Subcutaneous abdominal adipose tissue (tissue), 5 donors: ENCODE data around the gene RLIM.

Source experiments
- H3K27ac ChIP-seq: one replicate; pipeline ENCODE4 v1.7.0; 2013; ENCODE audit warnings: low read depth, mild to moderate bottlenecking, inconsistent platforms, low read length, moderate library complexity
- H3K27me3 ChIP-seq, 5 donors: one replicate each; pipeline ENCODE4 v1.7.0; 2013; ENCODE audit warnings: low read length in 5 of 5, inconsistent platforms in 1 of 5; ENCODE audit not compliant: control insufficient read depth in 5 of 5, insufficient read depth in 4 of 5
- H3K36me3 ChIP-seq, 5 donors: one replicate each; pipeline ENCODE4 v1.7.0; 2013; ENCODE audit warnings: low read length in 5 of 5; ENCODE audit not compliant: control insufficient read depth in 5 of 5, insufficient read depth in 5 of 5
- H3K4me1 ChIP-seq, 5 donors: one replicate each; pipeline ENCODE4 v1.7.0; 2013; ENCODE audit warnings: low read length in 5 of 5, mild to moderate bottlenecking in 3 of 5, moderate library complexity in 1 of 5; ENCODE audit not compliant: control insufficient read depth in 5 of 5, insufficient read depth in 5 of 5
- H3K4me3 ChIP-seq, 5 donors: one replicate each; pipeline ENCODE4 v1.7.0; 2013; ENCODE audit warnings: low read length in 5 of 5, low read depth in 1 of 5
- H3K9ac ChIP-seq, 5 donors: one replicate each; pipeline ENCODE4 v1.7.0; 2013; ENCODE audit warnings: low read length in 5 of 5, mild to moderate bottlenecking in 4 of 5, moderate library complexity in 3 of 5
- H3K9me3 ChIP-seq, 5 donors: one replicate each; pipeline ENCODE4 v1.7.0; 2013; ENCODE audit warnings: low read length in 5 of 5; ENCODE audit not compliant: control insufficient read depth in 5 of 5
- donor health status: healthy.
- donor health status: healthy.
- donor health status: healthy.
- donor health status: healthy.
- donor health status: healthy.

Gene RLIM

GRCh38 chrX:74593593-74593992, 20.8 kb downstream of the RLIM start:
- H3K4me1 ChIP-seq = no peaks in the 10 kb centered on the region
- H3K9ac ChIP-seq = no peak overlapping the region
- H3K27ac ChIP-seq = no peak overlapping the region
- peaks cover 0 to 6% (median 0%) of the 10 kb centered on the region in 5 donors for H3K27me3 ChIP-seq
- H3K36me3 ChIP-seq = peaks cover 15 to 28% (median 20%) of the 10 kb centered on the region in 5 donors
- no peaks in the 10 kb centered on the region for H3K9me3 ChIP-seq
- H3K4me3 ChIP-seq = no peak overlapping the region

GRCh38 chrX:74585766-74586165, 28.7 kb downstream of the RLIM start:
- peaks cover 0 to 8% (median 3%) of the 10 kb centered on the region in 5 donors for H3K36me3 ChIP-seq
- H3K27ac ChIP-seq = no peak overlapping the region
- H3K4me3 ChIP-seq = no peak overlapping the region
- H3K4me1 ChIP-seq = no peaks in the 10 kb centered on the region
- H3K9ac ChIP-seq = no peak overlapping the region
- peaks cover 0 to 6% (median 0%) of the 10 kb centered on the region in 5 donors for H3K27me3 ChIP-seq
- H3K9me3 ChIP-seq = no peaks in the 10 kb centered on the region

- Histone ChIP-seq H3K4me1 (no peaks in the 10 kb centered on the region), H3K4me3 (no peak overlapping the region), H3K27ac (no peak overlapping the region), H3K9ac (no peak overlapping the region), H3K27me3 (peaks cover 0 to 13% (median 0%) of the 10 kb centered on the region in 5 donors), H3K36me3 (no peaks in the 10 kb centered on the region), H3K9me3 (no peaks in the 10 kb centered on the region)
Measured at GRCh38 chrX:74579597-74580198, 34.7 kb downstream of the RLIM start.

- Histone ChIP-seq H3K9me3 (no peaks in the 10 kb centered on the region), H3K4me3 (no peak overlapping the region), H3K9ac (no peak overlapping the region), H3K27me3 (peaks cover 0 to 12% (median 0%) of the 10 kb centered on the region in 5 donors), H3K4me1 (no peaks in the 10 kb centered on the region), H3K27ac (no peak overlapping the region), H3K36me3 (no peaks in the 10 kb centered on the region)
Measured at GRCh38 chrX:74578137-74578536, 36.3 kb downstream of the RLIM start.

GRCh38 chrX:74557378-74557777, 57.0 kb downstream of the RLIM start:
- Histone ChIP-seq H3K27me3 (peaks cover 3 to 11% (median 8%) of the 10 kb centered on the region in 5 donors), H3K27ac (no peak overlapping the region)

GRCh38 chrX:74551934-74552333, 62.5 kb downstream of the RLIM start:
- Histone ChIP-seq H3K4me1 (peaks cover 0 to 2% (median 0%) of the 10 kb centered on the region in 5 donors), H3K9me3 (peaks cover 0 to 2% (median 0%) of the 10 kb centered on the region in 5 donors), H3K27ac (no peak overlapping the region), H3K27me3 (peaks cover 0 to 9% (median 3%) of the 10 kb centered on the region in 5 donors), H3K36me3 (no peaks in the 10 kb centered on the region), H3K4me3 (no peak overlapping the region), H3K9ac (no peak overlapping the region)

More at GRCh38 chrX:74557378-74557777, 57.0 kb downstream of the RLIM start:
- no peaks in the 10 kb centered on the region for H3K4me1 ChIP-seq
- H3K9ac ChIP-seq = no peak overlapping the region
- no peaks in the 10 kb centered on the region for H3K9me3 ChIP-seq
- no peaks in the 10 kb centered on the region for H3K36me3 ChIP-seq
- no peak overlapping the region for H3K4me3 ChIP-seq

GRCh38 chrX:74550295-74550802, 64.1 kb downstream of the RLIM start:
- H3K4me3 ChIP-seq = peak overlapping the region in 3 of 5 donors; percentile 4 to 35 (median 25)
- H3K36me3 ChIP-seq = no peaks in the 10 kb centered on the region
- H3K9me3 ChIP-seq = peaks cover 0 to 5% (median 0%) of the 10 kb centered on the region in 5 donors
- peak overlapping the region in 1 of 5 donors; percentile 37 for H3K9ac ChIP-seq
- H3K4me1 ChIP-seq = peaks cover 0 to 2% (median 0%) of the 10 kb centered on the region in 5 donors
- peaks cover 0 to 18% (median 9%) of the 10 kb centered on the region in 5 donors for H3K27me3 ChIP-seq
- H3K27ac ChIP-seq = no peak overlapping the region

- H3K9me3 ChIP-seq = peaks cover 0 to 5% (median 0%) of the 10 kb centered on the region in 5 donors
- H3K4me1 ChIP-seq = peaks cover 0 to 2% (median 0%) of the 10 kb centered on the region in 5 donors
- no peak overlapping the region for H3K4me3 ChIP-seq
- H3K9ac ChIP-seq = no peak overlapping the region
- no peaks in the 10 kb centered on the region for H3K36me3 ChIP-seq
- H3K27me3 ChIP-seq = peaks cover 0 to 11% (median 10%) of the 10 kb centered on the region in 5 donors
- no peak overlapping the region for H3K27ac ChIP-seq
Measured at GRCh38 chrX:74546984-74547383, 67.4 kb downstream of the RLIM start.

- Histone ChIP-seq H3K27me3 (peaks cover 0 to 14% (median 10%) of the 10 kb centered on the region in 5 donors), H3K4me3 (no peak overlapping the region), H3K4me1 (peaks cover 0 to 2% (median 0%) of the 10 kb centered on the region in 5 donors), H3K9me3 (peaks cover 0 to 5% (median 0%) of the 10 kb centered on the region in 5 donors), H3K9ac (no peak overlapping the region), H3K36me3 (no peaks in the 10 kb centered on the region), H3K27ac (no peak overlapping the region)
Measured at GRCh38 chrX:74545880-74546523, 68.4 kb downstream of the RLIM start.

GRCh38 chrX:74540635-74541249, 73.7 kb downstream of the RLIM start:
- Histone ChIP-seq H3K27me3 (peaks cover 0 to 26% (median 8%) of the 10 kb centered on the region in 5 donors), H3K4me1 (peaks cover 0 to 17% (median 8%) of the 10 kb centered on the region in 5 donors), H3K27ac (no peak overlapping the region), H3K36me3 (no peaks in the 10 kb centered on the region), H3K9ac (no peak overlapping the region), H3K9me3 (no peaks in the 10 kb centered on the region), H3K4me3 (no peak overlapping the region)
